ENCODE results near the gene SHISA2.

DNA sequence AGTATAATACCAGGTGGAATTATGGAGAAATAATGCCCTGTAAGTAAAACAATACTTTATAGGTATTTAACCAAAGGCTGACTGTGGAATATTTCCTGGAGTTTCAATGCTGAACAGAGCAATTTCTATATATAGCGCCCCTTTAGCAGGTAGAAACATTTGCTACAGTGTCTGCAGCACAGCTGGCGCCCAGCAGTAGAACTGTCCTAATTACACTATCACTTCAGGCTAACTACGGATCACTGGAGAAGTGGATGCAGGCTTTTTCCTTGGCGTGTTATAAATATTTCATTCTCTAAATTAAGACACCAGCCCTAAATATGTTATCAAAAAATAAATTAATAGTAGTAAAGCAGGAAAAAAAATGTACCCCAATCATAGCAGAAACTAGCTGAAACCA, 3.1 kb downstream of the SHISA2 start:
- TF ChIP-seq, protein P1, sequence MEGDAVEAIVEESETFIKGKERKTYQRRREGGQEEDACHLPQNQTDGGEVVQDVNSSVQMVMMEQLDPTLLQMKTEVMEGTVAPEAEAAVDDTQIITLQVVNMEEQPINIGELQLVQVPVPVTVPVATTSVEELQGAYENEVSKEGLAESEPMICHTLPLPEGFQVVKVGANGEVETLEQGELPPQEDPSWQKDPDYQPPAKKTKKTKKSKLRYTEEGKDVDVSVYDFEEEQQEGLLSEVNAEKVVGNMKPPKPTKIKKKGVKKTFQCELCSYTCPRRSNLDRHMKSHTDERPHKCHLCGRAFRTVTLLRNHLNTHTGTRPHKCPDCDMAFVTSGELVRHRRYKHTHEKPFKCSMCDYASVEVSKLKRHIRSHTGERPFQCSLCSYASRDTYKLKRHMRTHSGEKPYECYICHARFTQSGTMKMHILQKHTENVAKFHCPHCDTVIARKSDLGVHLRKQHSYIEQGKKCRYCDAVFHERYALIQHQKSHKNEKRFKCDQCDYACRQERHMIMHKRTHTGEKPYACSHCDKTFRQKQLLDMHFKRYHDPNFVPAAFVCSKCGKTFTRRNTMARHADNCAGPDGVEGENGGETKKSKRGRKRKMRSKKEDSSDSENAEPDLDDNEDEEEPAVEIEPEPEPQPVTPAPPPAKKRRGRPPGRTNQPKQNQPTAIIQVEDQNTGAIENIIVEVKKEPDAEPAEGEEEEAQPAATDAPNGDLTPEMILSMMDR (IDR thresholded peaks at IDR 0.05; ENCODE audit: low read depth, low read length, missing input control) = no peak
- TF ChIP-seq, protein P2, sequence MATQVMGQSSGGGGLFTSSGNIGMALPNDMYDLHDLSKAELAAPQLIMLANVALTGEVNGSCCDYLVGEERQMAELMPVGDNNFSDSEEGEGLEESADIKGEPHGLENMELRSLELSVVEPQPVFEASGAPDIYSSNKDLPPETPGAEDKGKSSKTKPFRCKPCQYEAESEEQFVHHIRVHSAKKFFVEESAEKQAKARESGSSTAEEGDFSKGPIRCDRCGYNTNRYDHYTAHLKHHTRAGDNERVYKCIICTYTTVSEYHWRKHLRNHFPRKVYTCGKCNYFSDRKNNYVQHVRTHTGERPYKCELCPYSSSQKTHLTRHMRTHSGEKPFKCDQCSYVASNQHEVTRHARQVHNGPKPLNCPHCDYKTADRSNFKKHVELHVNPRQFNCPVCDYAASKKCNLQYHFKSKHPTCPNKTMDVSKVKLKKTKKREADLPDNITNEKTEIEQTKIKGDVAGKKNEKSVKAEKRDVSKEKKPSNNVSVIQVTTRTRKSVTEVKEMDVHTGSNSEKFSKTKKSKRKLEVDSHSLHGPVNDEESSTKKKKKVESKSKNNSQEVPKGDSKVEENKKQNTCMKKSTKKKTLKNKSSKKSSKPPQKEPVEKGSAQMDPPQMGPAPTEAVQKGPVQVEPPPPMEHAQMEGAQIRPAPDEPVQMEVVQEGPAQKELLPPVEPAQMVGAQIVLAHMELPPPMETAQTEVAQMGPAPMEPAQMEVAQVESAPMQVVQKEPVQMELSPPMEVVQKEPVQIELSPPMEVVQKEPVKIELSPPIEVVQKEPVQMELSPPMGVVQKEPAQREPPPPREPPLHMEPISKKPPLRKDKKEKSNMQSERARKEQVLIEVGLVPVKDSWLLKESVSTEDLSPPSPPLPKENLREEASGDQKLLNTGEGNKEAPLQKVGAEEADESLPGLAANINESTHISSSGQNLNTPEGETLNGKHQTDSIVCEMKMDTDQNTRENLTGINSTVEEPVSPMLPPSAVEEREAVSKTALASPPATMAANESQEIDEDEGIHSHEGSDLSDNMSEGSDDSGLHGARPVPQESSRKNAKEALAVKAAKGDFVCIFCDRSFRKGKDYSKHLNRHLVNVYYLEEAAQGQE (IDR thresholded peaks at IDR 0.05) = no peak

Data from liver (tissue), 2 donors.